ENCODE data around the gene KDM4C.
"Not testable (repeated sequence)": the region's sequence is repeated elsewhere in the genome, so short reads cannot be mapped to it uniquely, and the experiment has no call there.

Gene KDM4C

DNA sequence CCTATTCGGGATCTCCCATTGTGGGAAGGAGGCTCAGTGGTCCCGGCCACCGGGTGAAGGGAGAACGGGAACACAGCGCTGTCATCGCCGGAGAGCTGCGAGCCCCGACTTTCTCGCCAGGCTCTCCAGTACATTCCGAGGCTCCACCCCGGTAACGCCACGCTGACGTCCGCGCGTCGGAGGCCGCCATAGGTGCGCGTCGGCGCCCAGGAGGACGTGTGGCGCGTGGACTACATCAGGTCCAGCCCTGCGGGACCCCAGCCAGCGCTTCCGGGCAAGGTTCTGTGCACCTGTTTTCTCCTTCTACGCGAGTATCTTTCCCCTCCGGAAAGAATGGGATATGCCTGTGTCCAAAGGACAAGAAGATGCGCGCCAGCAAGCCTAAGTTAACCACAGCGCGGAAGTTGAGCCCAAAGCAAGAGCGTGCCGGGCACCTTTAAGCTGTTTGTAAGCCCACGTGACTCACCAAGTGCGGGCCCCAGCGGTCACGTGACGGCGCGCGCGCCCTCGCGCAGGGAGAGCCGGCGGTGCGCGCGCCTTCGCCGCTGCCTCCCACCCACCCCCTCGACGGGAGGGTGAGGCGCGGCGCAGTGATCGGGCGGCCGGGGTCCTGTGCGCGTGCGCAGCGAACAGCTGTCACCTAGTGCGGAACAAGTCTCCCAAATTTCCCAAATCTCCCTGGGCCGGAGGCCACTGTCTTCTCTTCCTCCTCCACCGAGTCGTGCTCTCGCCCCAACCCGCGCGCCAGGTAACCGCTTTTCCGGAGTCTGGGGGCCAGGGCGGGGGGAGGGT, at the start of gene KDM4C:
Gene KDM4C (plus strand): TSS at position 518 of the 792 bp plus-strand sequence. CDS start 35,016 bp downstream, outside the sequence.
- DNase-seq = peak; percentile 97

DNA sequence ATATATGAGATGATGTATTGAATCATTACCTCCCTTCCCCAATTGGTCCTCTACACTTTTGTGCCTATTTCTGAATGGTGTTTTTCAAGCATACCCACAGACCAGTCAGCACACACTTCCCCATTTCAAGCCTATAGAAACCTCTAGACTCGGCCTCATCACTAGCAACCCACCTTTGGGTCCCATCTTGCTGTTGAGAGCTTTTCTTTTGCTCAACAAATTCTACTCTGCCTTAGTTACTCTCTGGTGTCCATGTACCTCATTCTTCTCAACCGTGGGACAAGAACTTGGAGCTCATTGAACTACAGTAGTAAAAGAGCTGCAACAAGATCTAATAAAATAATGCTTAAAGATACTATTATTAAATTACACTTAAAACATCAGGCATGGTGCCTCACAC, 49.0 kb upstream of the KDM4C start:
- no peak for DNase-seq

DNA sequence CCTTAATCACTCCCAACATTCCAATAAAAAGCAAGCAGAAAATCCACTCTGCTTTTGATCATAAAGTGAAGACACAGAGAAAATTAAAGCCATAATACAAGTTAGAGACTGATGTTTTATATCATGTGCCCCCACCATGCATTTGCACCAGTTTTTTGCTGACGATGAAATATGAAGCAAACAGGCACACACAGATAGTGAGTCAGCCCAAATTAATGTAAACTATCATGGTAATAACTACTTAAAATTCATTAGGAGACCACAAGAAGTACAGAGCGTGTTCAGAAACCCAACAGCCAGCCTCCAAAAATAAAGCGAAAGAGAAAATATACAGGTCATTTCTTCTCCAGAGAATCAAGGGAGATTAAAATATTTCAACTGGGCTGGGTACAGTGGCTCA, 46.4 kb upstream of the KDM4C start:
- no peak for DNase-seq

DNA sequence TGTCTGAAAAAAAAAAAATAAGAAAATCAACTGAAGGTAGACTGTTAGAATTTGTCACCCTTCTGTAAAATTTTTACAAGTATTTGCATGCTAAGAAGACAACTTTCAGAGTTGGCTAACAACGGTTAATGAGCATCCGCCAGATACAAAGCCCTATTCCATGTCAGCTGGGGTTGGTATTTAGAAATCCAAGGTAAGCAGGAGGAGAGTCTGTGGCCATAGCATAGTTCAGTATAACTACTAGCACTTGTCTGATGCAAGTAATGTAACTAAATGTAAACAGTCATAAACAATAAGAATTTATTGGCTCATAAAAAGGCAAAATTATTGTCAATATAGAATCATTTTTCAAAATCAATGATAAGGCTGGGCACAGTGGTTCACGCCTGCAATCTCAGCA, 45.7 kb upstream of the KDM4C start:
- DNase-seq = no peak

DNA sequence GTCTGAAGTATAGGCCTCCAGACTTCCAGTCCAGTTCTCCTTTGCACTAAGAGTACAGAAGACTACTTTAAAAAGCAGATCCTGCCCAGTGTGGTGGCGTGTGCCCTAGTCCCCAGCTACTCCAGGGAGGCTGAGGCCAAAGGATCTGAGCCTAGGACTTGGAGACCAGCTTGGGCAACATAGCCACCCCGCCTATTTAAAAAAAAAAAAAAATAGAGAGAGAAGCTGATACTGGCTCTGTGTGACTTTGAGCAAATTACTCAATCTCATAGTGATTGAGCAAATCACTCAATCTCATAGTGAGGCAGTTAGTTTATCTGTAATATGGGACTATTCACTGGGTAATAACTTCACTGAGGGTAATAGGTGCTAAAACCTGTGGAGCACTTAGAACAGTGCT, 43.6 kb upstream of the KDM4C start:
- DNase-seq = no peak

DNA sequence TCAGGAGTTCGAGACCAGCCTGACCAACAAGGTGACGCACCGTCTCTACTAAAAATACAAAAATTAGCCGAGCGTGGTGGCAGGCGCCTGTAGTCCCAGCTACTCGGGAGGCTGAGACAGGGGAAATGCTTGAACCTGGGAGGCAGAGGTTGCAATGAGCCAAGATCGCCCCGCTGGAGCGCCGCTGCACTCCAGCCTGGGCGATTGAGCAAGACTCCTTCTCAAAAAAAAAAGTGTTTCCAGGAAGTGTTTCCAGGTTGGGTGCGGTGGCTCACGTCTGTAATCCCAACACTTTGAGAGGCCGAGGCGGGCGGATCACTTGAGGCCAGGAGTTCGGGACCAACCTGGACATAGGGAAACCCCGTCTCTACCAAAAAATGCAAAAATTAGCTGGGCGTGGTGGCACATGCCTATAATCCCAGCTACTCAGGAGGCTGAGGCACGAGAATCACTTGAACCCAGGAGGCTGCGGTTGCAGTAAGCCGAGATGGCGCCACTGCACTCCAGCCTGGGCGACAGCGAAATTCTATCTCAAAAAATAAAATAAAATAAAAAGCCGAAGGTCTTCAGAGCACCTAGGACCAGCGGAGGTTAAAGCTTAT, 42.5 kb upstream of the KDM4C start:
- not testable (repeated sequence) for DNase-seq

DNA sequence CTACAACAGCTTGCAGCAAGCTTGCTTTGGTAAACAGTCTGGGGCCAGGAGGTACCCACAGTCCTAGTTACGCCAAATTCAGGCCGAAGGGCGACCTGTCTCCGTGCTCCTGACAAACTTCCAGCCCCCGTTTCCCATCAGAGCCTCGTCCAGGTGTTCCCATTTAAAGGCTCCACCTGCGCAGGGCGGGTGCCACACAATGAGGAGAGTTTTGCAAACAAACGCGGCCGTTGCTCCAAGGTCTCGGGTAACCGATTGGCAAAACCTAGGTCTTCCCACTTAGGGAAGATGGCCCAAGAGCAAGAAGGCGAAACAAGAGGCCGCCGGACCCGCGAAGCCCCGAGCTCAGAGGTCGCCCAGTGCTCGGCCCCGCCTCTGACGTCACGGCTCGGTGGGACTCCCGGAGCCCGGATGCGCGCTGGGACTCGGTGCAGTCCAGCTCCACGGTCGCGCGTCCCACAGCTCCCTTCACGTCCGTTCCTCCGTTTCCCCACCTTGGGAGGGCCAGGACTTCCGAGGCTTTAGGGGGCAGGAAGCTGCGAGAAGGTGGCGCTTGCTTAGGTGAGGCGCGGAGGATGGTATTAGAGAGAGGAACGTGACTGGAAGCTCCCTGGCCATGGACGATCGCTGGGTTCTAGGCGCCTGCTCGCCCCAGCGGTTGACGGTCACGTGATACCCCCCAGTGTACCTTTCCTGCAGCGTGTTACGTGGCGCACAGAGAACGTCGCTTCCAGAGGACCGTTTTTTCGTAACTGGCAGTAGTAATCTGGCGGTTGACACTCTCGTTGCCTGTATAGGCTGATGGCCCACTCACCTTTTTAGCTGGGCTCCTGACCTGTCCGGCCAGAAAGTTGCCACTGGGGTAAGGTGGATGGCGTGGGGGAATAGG, 41.8 kb upstream of the KDM4C start:
- DNase-seq = peak; percentile 63

DNA sequence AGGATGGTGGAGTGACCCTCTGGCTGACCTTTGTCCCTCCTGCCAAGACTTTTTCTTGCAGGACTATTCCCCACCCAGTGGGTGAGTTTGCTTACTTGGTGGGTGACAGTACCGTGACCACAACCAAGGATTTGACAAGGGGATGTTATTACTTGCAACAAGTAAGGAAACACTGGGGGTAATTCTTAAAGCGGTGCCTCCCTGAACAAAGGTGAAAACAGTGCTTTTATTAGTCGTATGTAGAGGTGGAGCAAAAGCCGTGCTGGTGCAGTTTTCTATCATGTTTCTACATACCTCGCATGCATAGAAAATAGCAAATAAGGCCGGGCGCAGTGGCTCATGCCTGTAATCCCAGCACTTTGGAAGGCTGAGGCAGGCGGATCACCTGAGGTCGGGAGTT, 41.0 kb upstream of the KDM4C start:
- DNase-seq = no peak

DNA sequence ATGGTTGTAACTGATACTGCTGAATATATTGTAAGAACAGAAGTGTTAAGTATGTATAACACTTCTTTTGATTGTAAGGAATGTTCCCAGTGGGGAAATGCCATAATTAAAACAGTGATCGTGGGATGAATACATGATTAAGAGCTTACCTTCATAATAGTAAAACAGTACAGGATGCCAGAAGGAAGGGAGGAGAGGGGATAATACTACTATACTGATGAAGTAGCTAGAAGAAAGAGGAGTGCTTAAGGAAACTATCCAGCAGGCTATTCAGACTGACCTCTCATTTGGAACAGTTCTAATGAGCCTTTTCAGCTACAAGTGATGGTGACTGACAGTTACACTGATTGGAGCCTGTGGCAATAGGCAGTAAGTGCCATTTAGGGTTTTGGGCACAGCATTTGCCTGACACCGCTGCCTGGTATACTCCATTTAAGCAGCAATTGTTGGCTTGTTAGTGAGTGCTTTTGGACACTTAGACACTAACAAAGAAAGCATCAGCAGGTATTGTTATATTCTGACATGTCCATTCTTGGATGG, 33.8 kb upstream of the KDM4C start:
- DNase-seq = no peak

DNA sequence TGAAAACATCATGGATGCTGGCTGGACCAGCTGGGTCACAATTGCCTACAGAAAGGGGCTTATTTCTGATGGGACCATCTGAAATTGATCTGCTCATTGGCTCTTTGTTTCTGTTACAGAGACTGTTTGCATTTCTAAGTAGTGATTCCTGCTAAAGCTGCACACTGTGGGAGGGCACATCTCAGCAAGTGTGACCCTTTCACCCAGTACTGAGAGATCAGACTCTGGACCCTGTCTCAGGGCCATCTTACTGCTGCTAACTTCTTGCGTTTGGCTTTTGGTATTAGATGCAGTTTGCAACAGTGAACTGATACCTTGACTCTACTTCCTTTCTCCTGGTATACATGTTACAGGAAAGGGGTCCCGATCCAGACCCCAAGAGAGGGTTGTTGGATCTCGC, 24.5 kb upstream of the KDM4C start:
- DNase-seq = no peak

DNA sequence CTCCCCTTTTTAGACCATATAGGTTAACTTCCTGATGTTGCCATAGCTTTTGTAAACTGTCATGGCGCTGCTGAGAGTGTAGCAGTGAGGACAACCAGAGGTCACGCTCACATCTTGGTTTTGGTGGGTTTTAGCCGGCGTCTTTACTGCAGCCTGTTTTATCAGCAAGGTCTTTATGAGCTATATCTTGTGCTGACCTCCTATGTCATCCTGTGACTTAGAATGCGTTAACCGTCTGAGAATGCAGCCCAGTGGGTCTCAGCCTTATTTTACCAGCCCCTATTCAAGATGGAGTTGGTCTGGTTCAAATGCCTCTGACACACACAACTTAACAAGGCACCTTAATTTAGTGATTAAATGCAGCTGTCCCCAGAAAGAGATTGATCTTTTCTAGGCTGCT, 23.9 kb upstream of the KDM4C start:
- no peak for DNase-seq

DNA sequence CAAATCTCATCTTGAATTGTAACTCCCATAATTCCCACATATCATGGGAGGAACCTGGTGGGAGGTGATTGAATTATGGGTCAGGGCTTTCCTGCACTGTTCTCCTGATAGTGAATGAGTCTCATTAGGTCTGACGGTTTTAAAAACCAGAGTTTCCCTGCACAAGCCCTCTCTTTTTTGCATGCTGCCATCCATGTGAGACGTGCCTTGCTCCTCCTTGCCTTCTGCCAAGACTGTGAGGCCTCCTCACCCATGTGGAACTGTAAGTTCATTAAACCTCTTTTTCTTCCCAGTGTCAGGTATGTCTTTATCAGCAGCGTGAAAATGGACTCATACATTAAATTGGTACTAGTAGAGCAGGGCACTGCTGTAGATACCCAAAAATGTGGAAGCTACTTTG, 22.4 kb upstream of the KDM4C start:
- DNase-seq = no peak

DNA sequence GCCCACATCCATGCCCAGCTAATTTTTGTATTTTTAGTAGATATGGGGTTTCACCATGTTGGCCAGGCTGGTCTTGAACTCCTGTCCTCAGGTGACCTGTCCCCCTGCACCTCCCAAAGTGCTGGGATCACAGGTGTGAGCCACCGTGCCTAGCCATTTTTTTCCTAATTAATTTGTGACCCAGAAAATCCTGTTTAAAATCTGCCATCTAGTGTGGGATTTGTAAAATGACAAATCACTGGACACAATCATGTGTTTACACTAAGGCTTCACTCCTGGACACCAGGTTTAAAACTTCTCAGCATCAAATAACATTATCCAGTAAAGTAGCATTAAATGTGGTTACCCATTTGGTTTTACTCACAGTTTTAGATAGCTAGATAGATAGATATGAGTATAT, 18.6 kb upstream of the KDM4C start:
- no peak for DNase-seq

DNA sequence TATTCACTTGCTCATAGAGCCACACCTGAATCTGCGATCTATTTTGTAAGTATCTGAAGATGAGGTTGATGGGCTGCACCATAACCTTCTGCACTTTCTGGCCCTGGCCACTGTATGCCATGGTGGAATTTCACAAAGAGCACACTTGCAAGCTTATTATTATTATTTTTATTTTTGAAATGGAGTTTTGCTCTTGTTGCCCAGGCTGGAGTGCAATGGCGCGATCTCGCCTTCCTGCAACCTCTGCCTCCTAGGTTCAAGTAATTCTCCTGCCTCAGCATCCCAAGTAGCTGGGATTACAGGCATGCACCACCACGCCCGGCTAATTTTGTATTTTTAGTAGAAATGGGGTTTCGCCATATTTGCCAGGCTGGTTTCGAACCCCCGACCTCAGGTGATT, 8.9 kb upstream of the KDM4C start:
- DNase-seq = not testable (repeated sequence)

DNA sequence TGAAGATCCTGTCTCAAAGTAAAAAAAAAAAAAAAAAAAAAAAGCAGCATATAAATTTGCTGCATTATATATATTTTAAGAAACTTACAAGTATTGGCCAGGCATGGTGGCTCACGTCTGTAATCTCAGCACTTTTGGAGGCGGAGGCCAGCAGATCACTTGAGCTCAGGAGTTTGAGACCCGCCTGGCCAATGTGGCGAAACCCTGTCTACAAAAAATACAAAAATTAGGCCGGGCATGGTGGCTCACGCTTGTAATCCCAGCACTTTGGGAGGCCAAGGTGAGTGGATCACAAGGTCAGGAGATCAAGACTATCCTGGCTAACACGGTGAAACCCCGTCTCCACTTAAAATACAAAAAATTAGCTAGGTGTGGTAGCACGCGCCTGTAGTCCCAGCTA, 2.9 kb upstream of the KDM4C start:
- not testable (repeated sequence) for DNase-seq

DNA sequence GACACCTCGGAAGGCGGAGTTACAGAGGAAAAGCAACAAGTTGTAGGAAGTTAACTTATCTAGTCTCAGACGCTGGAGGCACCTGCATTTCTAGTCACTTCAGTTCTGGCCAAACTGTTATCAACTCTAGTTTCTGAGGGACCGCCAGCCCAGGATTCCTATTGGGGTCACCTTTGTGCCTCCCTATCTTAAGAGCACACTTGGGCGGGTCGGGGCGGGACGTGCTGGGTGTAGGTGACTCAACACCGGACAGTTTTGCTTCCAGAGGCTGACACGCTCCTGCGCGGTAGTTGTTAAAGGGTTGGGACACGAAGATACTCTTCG, 679 bp upstream of the KDM4C start:
- no peak for DNase-seq

DNA sequence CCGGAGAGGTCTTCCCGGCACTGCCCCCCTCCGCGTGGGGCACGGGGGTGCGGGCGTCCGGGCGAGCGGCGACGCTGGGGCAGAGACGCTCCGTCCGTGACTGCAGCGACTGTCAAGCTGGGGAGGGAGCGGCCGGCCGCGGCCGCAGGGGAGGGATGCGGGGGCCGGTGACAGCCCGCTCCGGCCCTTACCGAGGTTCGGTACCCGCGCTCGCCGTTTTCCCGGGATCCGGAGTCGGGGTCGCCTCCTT, 400 bp downstream of the KDM4C start:
- no peak for DNase-seq

DNA sequence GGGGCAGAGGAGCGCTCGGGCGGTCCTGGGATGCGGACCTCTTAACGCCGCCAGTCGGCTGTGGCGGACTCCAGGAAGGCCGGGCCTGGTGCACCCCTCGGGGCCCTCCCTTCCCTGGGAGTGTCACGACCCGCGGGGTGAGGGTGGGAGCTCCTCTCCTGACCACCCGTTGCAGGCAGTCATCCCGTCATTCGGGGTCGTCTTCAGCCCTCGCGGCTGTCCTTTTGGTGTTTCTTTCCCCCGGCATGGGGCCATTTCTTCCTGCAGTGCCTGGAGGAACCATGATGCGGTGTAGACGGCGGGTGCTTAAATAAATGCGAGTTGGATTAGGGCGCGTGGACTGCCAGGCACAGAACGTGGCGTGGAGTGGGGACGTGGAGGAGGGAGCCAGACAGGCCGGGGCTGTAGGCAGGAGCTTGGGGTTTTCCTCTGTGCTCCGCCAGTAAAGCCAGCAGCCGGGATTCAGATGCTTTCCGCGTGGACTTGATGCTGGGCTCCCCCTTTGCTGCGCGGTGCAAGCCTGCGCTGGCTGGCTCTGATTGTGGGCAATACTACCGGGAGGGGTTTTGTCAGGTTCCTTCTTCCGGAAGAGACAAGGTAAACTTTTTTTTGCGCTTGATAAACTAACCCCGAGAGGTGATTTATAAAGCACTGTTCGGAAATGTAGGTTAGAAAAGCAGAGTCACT, 868 bp downstream of the KDM4C start:
- peak; percentile 69 for DNase-seq

DNA sequence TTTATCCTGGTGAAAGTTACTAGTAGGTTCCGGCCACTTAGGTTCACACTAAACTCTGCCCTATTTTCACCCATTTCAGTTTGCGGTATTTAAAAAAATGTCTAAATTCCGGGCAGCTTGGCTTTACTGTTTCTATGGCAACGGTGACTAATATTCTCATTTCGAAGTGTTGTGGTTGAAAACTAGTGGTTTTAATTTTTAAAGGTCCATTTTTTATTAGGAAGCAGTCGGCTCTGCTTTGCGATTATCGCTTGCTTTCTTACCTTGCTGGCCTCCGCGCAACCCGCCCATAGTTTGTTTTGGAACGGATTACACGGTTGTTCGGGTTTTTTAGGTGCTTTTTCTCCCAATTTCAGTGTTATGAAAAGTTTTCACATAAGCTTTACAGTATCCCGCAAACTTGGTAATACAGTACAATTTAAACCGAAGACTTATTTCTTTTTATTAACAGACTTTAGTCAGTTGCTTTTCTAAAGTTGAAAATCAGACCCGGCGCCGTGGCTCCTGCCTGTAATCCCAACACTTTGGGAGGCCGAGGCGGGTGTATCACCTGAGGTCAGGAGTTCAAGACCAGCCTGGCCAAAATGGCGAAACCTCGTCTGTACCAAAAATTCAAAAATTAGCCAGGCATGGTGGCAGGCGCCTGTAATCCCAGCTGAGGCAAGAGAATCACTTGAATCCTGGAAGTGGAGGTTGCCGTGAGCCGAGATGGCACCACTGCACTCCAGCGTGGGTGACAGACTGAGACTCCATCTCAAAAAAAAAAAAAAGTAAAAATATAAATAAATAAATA, 1.6 kb downstream of the KDM4C start:
- no peak for DNase-seq

DNA sequence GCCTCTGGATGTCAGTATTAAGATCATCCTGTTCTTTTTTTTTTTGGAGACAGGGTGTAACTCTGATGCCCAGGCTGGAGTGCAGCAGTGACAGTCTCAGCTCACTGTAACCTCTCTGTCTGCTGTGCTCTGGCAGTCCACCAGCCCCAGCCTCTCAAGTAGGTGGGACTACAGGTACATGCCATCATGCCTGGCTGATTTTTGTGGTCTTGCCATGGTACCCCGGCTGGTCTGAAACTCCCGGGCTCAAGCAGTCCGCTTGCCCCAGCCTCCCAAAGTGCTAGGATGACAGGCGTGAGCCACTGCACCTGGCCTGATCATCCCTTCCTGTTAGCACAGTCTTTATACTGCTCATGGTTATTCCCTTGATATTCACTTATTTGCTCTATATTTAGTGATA, 3.5 kb downstream of the KDM4C start:
- DNase-seq = no peak

DNA sequence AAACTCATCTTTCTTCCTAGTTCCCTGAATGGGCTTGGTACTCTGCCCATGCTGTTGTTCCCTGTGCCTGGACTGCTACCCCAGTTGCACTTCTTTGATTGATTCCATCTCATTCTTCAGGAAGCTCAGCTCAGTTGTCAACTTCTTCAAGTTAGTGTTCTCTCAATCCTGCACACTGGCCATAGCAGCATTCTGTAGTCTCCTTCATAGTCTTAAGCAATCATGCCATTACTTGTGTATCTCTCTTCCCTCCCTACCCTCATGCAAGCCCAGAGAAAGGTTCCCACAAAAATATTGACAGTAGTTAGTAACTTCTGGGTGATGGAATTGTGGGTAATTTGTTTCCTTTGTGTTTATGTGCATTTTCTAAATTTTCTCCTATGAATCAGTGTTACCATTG, 5.5 kb downstream of the KDM4C start:
- DNase-seq = no peak

DNA sequence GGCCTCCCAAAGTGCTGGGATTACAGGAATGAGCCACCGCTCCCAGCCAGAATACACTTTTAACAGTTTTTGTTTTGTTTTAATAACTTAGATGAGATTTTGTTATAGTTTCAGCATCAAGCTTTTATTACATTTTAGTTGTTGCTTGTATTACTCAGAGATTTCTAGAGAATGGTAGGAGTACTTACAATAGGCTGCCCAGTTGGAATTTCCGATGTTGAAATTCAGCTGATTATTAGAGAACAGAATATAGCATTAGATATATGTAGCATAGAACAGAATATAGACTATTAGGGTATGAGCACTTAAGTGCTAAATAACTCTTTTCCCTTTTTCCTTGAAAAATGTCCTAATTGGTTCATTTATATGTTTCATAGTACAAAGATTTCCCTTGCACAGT, 6.2 kb downstream of the KDM4C start:
- no peak for DNase-seq

DNA sequence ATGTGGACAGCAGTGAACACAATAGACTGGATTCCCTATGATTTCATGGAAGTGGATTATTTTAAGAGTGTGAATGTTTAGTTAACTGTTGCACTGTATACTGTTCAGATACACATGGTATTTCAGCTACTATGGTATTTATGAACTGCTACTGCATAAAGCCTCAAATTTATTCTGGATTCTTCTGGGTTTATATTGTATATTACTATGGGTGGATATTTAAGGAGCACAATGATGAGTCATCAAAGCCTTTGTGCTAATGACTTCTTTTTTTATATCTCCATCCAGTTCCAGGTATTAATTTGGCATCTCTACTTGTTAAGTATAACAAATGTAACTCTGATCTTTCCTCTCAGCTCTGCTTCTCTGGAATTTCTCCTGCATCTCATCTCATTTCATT, 6.8 kb downstream of the KDM4C start:
- DNase-seq = no peak

Data from femur (tissue), 1 donor.